Measurements from ENCODE around the gene TIAM1. TPM values are rescaled to one million over a fixed set of nuclear protein-coding genes. Genes with fewer than 3 reads are reported as not detected.

TIAM1 gene
- total RNA-seq, 2 experiments from 2014 or later = 55.7 to 59.1 TPM

DNA sequence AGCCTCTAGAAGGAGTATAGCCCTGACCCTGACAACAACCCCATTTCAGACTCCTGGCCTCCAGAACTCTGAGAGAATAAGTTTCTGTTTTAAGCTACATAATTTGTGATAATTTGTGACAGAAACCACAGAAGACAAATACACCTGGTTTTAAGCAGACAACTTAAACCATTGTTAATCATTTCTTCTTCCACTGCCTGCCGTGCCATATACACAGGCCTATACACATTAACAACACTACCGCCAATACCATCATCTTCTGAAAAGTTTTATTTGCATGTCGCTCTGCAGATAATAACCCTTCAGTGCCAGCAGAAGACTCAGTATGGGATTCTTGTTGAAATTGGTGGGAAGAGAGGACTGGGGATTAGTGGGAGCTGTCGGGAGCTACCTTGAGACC lies 265.8 kb downstream of the TIAM1 start:
- H3K4me1 Mint-ChIP-seq = peaks cover 17% of the 10 kb centered on the region
- H3K4me3 Mint-ChIP-seq = no peak overlapping the region
- POLR2A ChIA-PET = no interaction called here
- peaks cover 16% of the 10 kb centered on the region for H3K27me3 Mint-ChIP-seq
- no peak for DNase-seq
- no peaks in the 10 kb centered on the region for H3K36me3 Mint-ChIP-seq (ENCODE audit: low read depth)
- H3K9me3 Mint-ChIP-seq = peaks cover 2% of the 10 kb centered on the region
- CTCF ChIA-PET = interaction anchor here (1.0 kb wide), 1 partner anchor 9 kb away, joined by 3 read pairs; no protein-coding TSS in a partner anchor
- no peak overlapping the region for H3K27ac Mint-ChIP-seq

GRCh38 chr21:31075848-31076247 lies 268.2 kb downstream of the TIAM1 start:
- CTCF ChIA-PET = no interaction called here
- DNase-seq = no peak
- H3K4me3 Mint-ChIP-seq = no peak overlapping the region
- H3K27ac Mint-ChIP-seq = no peak overlapping the region
- H3K4me1 Mint-ChIP-seq = peaks cover 17% of the 10 kb centered on the region
- POLR2A ChIA-PET = no interaction called here
- H3K9me3 Mint-ChIP-seq = peaks cover 2% of the 10 kb centered on the region
- H3K27me3 Mint-ChIP-seq = peaks cover 16% of the 10 kb centered on the region
- no peaks in the 10 kb centered on the region for H3K36me3 Mint-ChIP-seq (ENCODE audit: low read depth)

- POLR2A ChIA-PET = no interaction called here
- no peaks in the 10 kb centered on the region for H3K36me3 Mint-ChIP-seq (ENCODE audit: low read depth)
- H3K4me1 Mint-ChIP-seq = no peaks in the 10 kb centered on the region
- CTCF ChIA-PET = no interaction called here
- no peak overlapping the region for H3K4me3 Mint-ChIP-seq
- no peaks in the 10 kb centered on the region for H3K9me3 Mint-ChIP-seq
- H3K27me3 Mint-ChIP-seq = peaks cover 17% of the 10 kb centered on the region
- H3K27ac Mint-ChIP-seq = no peak overlapping the region
- DNase-seq = no peak
Observed at GRCh38 chr21:31072533-31072932, 271.5 kb downstream of the TIAM1 start.
